LHCN-M2 (cell line): ENCODE measurements around the gene TSTD1. TPM values are rescaled to one million over a fixed set of nuclear protein-coding genes. Genes with fewer than 3 reads are reported as not detected.
"Not testable (repeated sequence)": the region's sequence is repeated elsewhere in the genome, so short reads cannot be mapped to it uniquely, and the experiment has no call there.

Experiments
- DNase-seq: peaks from one replicate; pipeline ENCODE4 v3.0.0-alpha.2; 2012; ENCODE audit warnings: low read depth
- total RNA-seq: library from RNA; depleted of rRNA; stranded (reverse); fragments of >200 nt; gene quantifications from 2 replicates; pipeline ENCODE4 v1.2.3, GENCODE V29; 2014

TSTD1 gene
- total RNA-seq, 1 experiment from 2014 or later, result 27.3 TPM

DNA sequence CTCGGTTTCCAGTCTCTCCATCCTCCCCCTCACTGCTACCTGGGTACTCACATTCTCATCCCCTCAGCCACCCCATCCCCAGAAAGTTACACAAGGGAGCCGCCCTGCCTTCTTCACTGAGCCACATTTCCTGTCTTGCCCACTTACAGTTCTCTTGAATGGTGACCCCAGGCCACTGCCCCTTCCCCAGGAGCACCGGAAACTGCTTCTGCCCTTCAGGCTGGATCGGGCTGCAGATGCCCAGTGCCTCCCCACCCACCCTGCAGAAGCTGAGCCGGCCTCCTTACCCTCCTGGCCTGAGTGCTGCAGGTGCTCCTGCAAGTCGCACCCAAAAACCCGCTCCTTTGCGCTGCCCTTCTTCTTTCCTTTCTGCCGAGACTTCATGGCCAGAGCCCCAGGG is 30.5 kb upstream of the TSTD1 start:
- DNase-seq, result no peak

GRCh38 chr1:161068306-161069234 is 29.8 kb upstream of the TSTD1 start:
- DNase-seq, result no peak

DNA sequence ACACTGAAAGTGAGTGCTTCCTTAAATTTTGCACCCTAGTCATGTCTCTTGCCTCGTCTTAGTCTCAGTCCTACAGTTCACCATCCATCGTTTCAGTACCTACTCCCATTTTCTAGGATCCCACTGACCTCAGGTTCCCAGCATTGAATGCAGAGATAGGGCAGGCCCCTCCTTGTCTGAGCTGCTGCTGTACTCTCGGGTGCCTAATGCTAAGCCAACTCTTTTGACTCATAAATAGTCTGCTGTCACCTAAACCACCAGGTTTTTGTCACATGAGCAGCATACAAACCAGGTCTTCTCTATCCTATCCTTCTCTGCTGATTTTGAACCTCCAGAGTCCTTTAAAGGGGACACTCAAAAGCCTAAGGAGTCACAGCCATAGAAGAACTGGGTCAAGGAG is 27.9 kb upstream of the TSTD1 start:
- no peak for DNase-seq

- DNase-seq, result not testable (repeated sequence)
Measured at GRCh38 chr1:161065681-161066080, 26.9 kb upstream of the TSTD1 start.

DNA sequence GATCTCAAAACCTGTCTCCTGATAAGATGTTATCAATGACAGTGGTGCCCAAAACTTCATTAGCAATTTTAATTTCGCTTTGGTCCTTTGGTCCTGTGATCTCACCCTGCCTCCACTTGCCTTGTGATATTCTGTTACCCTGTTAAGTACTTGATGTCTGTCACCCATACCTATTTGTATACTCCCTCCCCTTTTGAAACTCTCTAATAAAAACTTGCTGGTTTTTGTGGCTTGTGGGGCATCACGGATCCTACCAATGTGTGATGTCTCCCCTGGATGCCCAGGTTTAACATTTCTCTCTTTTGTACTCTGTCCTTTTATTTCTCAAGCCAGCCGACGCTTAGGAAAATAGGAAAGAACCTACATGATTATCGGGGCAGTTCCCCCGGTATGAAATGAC is 25.2 kb upstream of the TSTD1 start:
- not testable (repeated sequence) for DNase-seq

GRCh38 chr1:161061419-161061818 is 22.7 kb upstream of the TSTD1 start:
- no peak for DNase-seq

DNA sequence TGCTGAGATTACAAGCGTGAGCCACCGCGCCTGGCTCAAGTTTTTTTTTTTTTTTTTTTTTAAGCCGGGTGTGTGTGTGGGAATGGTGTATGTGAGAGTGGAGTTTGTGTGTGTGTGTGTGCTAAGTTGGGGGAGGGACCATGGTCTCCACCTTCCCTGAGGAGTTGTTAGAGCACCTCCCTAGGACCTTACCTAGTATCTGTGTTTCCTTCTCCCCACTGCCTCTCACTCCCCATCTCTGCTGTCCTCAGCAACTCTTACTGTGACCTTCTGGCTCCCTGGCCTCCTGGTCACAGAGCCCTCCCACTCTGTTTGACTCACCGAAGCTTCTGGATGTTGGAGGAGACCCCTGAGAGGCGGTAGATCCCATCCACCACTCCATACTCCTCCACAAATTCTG is 20.5 kb upstream of the TSTD1 start:
- no peak for DNase-seq

DNA sequence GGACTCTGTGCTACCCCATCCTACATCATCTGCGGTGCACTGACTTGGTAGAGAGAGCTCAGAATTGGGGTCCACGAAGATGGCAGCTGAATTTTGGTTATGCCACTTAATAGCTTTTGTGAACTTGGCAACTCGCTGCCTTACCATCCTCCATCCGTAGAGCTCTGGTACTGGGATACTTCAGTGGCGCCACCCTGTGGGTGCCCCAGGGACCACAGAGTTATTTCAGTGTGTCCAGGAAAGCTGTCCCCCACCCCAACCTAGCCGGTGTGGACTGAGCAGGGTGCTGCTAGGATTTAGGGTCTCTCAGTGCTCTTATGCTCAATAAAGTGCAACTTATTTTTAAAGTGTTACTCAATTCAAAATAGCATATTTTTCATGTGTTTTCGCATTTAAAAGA is 16.0 kb upstream of the TSTD1 start:
- DNase-seq, result no peak

DNA sequence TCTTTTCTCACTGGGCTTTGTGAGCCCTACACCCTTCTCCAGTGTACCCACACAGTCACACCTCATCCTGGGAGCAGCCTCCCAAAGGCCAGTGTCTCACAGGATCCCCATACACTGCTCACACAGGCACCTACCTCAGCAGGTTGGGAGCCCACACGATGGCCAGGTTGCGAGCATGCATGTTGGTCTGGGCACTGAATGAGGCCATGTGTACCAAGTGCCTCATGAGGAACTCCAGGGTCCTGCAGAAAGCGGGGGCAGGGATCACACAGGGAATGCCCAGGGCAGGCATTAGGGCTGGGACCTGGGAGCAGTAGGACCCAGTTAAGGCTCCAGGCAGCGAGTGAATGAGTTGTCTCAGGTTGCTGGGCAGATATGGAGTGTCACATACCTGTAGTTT is 15.5 kb upstream of the TSTD1 start:
- no peak for DNase-seq

DNA sequence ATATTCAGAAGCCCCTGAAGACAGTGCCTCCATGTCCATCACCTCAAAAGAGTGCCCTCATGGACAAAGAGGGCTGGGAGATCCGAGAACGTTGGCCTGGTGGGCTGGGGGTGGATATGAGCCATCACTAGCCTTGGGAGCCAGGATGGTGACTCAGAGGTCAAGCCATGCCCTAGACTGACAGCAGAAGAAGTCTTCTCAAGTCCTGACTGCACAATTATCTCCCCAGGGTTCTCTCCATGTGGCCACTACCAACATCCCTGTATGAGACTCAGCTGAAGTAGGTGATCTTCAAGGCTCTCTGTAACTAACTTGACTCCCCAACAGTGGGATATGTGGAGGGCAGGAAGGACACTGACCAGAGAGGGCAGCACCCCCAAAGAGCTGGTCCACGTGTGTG is 14.1 kb upstream of the TSTD1 start:
- DNase-seq, result no peak

GRCh38 chr1:161051219-161051618 is 12.5 kb upstream of the TSTD1 start:
- DNase-seq, result no peak

DNA sequence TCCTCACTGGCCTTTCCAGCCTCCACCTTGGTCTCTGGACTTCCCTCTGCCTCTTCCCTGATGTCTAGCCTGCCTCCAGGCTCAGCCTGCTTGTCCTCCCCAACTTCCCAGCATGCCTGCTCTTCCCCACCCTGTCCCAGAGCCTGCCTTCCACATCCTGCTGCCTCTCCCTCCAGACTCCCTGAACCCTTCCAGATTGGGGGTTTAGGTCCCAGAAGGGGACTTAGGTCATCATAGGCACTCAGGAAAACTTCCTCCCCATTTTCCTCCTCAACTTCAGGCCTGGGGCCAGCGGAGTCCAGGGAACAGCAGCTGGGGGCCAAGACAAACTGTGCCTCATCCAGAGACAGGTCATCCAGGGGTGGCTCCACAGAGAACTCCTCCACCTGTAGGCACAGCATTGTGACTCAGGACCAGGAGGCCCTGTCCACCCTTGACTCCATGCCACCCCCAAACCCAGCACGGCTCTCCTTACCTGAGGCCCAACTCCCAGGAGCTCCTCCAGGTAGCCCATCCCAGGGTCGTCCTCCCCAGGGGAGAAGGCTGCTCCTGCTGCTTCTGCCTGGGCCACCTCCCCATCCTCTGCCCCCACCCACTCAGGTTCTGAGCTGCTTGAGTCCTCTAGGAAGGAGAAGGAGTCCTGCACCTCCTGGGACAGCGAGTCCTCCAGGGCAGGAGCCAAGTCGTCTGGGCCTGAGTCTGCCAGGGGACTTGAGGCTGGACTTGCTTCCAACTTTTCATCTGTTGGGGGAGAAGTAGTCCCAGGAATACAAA is 10.4 kb upstream of the TSTD1 start:
- DNase-seq, result no peak

GRCh38 chr1:161047436-161048420 is 9.0 kb upstream of the TSTD1 start:
- no peak for DNase-seq

GRCh38 chr1:161046605-161047228 is 8.0 kb upstream of the TSTD1 start:
- no peak for DNase-seq

DNA sequence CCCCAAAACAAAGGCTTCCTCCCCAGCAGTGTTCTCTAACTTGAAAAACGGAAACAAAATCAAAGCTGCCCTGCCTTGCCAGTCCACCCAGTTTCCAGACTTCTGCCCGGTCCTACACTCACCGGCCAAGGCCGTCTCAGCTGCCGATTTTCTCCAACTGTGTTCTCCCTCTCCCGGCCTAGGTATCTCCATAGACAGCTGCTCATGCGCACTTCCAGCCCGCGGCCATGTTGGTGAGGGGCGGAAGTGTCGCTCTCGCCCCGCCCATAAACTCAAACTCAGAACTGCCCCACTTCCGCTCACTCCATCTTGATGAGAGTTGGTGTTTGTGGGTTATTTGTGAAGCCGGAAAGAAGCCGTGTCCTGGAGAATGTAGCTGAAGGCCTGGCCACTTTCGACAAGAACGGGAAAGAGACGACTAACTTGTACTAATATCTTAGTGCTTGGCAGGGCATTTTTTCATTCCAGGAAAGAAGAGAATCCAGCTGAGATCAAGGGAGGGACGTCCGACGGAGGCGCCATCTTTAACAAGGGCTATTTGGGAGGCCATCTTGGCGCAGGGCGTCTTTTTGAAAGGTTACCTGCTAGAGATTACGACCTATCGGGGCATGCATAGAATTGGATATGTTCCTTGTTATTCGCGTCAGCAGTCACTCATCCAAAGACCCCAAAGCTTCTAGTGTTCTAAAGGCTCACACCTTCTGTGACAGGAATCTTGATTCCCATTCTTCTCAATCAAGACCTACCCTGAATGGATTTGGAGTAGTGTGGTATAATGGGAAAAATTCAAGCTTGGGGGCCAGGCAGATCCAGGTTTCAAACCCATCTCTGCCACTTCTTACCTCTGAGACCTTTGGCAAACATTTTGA is 7.2 kb upstream of the TSTD1 start, which contains the start of gene USF1:
USF1 (minus strand) TSS at position 242 of the 869 bp plus-strand sequence. CDS start 2,702 bp downstream, outside the sequence.
- peak; percentile 95 for DNase-seq

GRCh38 chr1:161044908-161045735 is 6.4 kb upstream of the TSTD1 start:
- DNase-seq, result peak; percentile 87

DNA sequence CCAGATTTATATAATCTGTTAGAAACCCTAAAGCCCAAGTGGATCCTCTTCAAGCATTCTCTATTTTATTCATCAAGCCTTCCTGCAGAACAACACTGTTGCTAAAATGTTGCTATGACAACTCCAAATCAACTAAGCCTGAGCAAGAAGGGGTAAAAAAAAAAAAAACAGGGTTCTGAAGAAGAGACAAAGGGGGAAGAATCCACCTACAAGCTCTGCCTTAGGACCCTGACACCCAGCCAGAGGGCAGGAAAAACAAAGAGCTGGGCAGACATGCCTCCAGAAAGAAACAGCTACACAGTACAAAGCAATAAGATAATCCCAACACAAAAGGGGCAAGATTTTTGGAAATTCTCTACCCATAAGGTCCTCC is 5.8 kb upstream of the TSTD1 start:
- DNase-seq, result no peak

DNA sequence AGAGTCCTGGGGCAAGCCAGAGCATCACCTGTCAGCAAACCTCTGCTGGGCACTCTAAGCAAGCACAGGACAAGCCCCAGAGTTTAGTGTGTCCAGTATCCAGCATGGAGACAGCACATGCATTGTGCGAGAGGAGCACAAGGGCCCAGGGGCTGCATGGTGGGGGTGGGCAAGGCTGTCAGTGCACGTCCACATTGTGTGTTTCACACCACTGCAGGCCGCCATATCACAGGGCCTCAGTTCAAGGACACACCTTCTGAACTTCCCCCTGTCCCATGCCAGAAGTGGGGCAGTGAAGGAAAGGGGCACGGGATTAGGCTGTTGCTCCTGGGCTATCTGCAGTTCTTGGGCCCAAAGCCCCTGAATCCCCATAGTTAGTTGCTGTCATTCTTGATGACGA is 782 bp upstream of the TSTD1 start:
- no peak for DNase-seq

DNA sequence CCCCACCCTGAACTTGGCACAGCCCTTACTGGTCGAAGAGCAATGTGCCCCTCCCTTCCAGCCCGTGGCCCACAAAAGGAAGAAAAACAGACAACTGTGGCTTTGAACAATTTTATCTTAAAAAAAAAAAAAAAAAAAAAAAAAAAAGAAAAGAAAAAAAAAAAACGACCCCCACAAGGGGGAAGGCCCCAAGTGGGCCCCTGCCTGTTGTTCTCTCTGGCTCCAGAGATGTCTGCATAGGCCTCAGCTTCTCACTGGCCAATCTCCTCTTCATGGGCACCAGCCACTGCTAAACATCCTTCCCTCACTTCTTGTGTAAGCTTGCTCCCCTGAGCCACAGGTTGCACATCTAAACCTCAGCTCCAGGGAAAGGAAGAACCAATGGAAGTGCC is 386 bp upstream of the TSTD1 start:
- no peak for DNase-seq
